ENCODE results near the gene NDEL1.

The NDEL1 gene

DNA sequence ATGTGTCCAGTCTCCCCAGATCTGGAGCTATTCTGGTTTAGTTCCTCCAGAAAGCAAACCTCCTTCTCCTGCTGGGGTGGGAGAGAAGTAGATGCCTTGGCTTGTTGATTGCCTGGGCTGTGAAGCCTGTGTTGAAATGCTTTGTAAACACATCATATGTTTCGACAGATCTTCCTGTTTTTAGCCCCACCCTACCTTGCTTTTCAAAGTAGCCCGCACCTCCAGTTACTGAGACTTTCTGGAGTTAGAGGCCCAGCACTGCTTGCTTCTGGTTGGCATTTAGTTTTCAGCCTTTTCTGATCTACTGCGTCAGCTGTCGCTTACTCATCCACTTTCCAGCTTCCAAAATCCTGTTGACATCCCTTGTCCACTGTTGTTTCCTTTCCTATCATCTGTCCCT lies 17.9 kb upstream of the NDEL1 start:
- DNase-seq, result no peak

DNA sequence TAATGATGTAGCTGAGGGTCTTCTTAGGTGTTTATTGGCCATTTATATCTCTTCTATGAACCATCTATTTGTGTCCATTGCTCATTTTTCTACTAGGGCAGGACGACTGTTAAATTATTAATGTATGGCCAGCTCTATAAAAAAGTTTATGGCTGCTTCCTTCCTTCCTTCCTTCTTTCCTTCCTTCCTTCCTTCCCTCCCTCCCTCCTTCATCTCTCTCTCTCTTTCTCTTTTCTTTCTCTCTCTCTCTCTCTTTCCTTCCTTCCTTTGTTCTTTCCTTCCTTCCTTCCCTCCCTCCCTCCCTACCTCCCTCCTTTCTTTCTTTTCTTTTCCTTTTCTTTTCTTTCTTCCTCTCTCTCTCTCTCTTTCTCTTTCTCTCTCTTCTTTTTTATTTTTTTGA lies 17.2 kb upstream of the NDEL1 start:
- no peak for DNase-seq

DNA sequence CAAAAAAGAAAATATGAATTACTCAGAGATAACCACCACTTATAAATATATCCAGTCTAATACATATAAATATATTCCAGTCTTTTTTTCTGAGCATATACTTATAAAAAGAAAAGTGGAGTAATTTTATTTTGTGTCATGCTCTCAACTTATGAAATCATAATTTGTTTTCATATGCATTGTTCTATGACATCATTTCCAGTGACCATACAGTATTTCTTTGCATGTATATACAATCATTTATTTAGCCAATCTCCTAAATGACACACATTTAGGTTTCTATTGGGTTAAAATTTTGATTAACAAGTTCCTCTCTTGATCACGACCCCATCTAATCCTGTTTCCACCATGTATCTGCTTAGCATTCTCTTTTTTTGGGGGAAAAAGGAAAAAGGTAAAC lies 16.4 kb upstream of the NDEL1 start:
- no peak for DNase-seq

DNA sequence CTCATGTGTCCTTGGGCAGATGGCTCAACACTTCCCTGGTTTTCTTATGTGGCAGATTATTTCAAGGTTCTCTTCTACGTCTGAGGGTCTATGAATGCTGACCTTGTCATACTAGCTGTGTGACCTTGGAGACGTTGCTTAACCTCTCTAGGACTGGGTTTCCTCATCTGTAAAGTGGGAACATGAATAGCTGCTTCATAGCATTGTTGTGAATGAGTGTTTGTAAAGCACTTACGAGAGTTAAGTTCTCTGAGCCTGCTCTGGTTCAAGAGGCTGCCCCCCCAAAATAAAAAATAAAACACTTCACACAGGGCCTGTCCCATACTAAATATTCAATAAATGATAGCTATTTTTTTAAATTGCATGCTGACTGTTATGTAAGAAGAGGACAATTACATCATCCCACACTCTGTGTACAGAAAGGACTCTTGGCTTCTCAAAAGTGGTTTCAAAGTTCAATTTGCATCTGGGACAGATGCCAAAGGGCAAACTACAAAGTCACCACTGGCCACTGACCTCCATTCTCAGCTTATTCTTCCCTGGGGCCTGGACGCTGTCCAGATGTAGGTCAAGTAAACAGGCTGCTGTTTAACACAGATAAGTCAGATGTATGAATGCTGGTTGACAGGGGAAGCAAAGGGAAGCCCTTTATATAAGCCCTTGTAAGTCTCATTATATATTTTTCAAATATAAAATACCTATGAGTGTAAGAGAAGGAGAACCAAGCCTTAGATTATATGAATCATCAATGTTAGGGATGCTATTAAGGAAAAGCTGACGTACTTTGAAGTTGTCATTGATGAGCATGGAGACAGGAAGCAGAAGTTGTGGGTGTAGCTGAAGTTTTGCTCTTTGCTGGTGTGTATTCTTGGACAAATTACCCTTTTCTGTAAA lies 15.4 kb upstream of the NDEL1 start:
- DNase-seq, result no peak

DNA sequence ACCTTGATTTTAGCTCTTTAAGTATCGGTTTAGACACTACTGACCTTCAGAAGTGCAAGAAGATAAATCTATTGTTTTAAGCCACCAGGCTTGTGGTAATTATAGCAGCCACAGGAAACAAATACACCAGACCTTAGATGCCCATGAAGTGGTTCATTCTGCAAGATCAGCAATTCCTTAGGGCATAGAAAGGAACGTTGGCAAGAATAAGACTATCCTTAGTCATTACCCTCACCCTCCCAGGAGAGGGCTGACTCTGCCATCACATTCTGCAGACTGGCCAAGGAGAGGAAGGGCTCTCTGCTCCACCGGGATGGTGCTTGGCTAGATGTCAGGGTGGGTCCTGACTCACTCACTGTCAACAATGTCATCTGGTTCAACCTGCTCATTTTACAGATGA lies 14.1 kb upstream of the NDEL1 start:
- no peak for DNase-seq

DNA sequence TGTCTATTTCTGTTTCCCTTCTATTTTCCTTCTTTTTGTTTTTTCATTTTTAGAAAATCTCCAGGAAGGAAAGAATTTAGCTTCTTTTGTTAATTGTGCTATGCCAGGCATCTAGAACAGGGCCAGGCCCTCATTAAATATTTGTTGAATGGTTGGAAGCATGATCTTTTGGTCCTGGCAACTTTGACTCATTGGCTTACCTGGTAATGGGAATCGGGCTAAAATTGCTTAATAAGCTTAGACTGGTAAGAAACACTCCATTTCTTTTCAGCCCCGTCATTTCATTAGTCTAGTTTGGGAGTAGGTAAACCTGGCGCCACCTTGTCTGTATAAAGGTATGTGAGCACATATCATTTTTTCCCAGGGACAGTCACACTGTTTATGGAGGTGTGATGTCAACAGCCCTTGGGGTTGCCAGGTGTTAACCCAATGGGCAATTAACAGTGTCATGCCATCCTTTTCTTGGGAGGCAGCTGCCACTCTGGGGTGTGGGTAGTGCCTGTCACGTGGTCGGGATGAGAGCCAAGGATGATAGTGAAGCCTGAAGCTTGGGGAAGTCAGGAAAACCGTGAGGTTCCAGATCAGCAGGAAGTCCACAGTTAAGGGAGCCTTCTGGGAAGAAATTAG lies 9.5 kb upstream of the NDEL1 start:
- DNase-seq, result no peak

DNA sequence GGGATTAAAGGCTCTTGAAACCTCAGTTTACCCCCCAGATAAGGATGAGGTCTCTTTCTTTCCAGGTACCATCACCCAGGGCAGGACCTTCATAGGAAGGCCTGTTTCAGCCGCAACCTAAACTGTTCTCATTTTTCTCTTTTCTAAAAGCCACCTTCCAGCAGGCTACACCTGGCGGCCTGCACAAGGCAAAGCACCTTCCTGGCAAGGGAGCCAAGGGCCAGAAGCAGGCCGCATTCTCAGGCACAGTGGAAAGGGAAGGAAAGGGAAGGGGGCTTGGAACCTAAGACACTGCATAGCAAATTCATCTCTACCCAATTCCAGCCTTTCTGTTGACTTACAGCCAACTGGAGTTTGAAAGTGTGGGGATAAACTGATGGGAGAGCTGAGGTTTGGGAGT lies 8.9 kb upstream of the NDEL1 start:
- no peak for DNase-seq

DNA sequence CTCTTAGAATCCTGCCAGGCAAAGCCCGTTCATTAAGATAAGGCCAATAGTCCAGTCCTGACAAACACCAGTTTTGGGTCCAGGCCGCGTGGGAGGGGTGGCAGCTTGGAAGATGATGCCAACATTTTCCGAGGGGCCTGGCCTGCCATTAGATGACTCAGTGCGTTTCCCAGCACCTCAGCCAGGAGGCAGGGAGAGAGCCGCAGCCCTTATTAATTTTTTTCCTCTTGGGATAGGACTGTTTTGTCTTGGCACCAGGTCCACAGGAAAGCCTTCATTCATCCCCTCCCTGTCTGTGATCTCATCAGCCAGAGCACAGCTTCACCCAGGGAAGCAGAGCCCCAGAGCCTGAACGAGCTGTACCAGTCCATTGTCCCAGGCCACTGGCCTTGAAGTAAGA lies 4.7 kb upstream of the NDEL1 start:
- no peak for DNase-seq

DNA sequence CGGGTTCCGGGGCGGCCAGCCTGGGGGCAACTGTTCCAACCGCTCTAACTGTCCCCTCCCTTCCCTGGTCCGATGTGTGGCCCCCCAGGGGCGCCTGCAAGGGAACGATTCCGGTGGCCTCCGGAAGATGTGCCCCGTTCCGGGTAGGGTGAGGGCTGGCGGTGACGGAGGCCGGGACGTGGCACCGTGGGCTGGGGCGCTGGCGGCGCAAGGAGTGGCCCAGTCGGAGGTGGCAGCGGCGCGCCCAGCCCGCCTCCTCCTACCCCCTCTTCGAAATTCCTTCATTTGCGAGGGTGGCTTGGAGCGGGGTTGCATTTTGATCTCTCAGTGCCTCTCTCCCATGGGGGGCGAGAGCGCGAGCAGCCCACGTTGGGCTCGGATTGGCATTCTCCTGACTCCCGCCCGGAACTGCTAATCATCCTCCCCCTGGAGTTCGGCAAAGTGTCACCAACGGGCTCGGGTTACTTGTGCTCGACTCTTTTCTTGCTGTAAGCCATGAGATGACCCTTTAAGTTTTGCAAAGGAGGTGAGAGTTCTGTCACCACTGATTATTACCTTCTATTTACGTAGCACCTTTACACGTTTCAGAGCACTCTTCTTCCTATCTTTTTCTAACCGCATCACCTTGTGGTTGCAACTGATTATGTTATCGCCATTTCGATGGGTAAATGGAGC lies 622 bp downstream of the NDEL1 start:
- peak; percentile 52 for DNase-seq

DNA sequence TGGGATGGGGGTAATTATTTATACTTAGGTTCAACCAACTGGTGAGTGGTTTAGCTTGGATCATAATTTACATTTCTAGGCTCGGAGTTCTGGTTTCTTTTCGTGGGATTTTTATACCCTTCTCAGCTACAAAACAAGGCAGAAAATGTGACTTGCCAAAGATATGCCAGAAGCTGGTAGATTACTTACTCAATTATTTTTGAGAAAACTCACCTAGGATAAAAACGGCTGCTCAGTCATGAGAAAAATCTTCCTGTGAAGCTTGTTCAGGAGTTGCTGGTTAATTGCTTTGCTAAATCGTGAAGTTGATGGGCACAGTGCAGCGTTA lies 1.1 kb downstream of the NDEL1 start:
- DNase-seq, result no peak

DNA sequence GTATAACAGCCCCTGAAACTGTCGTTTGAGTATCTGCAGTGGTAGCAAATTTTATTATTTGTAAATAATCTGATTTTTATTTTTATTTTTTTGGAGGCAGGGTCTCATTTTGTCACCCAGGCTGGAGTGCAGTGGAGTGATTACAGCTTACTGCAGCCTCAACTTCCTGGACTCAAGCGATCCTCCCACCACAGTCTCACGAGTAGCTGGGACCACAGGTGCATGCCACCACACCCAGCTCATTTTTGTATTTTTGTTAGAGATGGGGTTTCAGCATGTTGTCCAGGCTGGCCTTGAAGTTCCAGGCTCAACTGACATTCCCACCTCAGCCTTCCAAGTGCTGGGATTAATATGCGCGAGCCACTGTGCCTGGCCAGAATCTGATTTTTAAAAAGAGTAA lies 2.8 kb downstream of the NDEL1 start:
- DNase-seq, result no peak

DNA sequence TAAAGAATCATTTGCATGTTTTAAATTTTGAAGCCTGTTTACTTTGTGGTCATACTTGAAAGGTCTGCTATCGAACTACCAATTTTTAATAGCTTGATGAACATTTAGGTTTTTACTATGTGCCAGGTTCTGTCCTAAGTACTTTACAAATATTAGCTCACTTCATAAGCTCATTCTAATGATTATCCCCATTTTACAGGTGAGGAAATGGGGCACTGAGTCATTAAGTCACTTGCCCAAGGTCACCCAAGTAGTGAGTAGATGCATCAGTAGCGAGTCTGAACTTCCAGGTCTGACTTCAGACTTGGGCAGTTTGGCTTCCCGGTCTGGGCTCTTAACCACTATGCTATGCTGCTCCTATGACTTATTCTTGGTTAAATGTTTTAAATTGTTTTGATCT lies 4.0 kb downstream of the NDEL1 start:
- DNase-seq, result no peak

DNA sequence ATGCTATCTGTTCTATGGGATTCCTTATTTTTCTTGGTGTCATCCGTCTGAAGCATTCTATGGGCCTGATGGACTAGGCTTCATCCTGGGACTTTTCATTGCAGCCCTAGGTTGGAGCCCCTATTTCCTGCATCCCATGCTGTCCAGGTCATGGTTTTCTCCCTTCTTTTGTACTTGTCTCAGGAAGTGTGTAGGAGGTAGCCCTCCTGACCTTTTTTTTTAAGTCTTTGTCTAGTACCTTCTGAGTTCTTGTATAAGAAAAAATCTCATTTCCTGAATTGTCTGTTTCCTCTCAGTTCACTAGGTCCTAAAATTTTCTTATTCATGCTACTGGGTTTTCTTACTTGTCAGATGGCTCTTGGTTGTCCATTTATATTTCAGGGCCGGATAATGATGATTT lies 6.0 kb downstream of the NDEL1 start:
- no peak for DNase-seq

DNA sequence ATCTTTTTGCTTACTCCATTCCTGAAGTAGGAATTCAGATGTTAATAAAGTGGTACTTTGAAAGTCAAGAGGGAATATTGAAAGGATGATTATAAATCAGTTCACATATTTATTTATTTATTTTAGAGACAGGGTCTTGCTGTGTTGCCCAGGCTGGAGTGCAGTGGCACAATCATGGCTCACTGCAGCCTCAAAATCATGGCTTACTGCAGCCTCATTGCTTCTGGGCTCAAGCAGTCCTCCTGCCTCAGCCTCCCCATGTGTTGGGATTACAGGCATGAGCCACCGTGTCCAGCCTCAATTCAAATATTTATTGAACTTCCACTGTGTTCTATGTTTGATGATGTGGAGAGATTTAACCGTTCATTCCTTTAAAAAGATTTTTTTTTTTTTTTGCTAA lies 6.6 kb downstream of the NDEL1 start:
- DNase-seq, result no peak

DNA sequence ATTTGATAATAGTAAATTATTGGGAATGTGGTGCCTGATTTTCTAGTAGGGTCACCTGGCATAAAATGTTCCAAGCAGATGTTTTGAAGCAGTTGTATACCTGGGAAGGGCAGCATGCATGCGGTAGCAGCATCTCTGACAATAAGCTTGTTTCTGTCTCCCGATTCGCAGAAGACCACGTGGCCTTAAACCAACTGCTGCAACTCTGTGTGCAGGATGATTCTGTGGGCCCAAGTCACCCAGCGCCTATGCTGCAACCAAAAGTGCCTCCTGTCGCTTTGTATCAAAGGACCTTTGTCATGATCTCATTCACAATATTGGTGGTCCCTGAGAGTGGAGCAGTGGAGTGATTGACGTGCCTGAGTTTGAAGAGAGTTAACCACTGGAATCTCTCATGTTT lies 8.1 kb downstream of the NDEL1 start:
- DNase-seq, result no peak

DNA sequence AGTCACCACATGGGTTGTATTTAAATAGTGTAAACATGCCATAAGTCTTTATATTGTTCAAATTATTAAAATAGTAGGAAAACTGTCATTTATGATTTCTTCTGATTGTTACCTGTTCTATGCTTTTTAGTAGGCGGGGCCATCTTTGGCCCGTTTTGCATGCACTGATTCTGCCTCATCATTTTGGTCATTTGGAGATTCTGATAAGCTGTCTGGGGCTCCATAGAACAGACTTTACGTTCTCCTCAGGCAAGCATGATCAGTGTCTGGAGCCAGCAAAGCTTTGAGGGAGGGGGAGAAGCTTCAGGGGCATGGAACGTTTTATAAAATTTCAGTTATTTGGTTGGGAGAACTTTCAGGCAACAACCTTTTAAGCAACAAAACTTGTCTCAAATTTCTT lies 8.8 kb downstream of the NDEL1 start:
- DNase-seq, result no peak

DNA sequence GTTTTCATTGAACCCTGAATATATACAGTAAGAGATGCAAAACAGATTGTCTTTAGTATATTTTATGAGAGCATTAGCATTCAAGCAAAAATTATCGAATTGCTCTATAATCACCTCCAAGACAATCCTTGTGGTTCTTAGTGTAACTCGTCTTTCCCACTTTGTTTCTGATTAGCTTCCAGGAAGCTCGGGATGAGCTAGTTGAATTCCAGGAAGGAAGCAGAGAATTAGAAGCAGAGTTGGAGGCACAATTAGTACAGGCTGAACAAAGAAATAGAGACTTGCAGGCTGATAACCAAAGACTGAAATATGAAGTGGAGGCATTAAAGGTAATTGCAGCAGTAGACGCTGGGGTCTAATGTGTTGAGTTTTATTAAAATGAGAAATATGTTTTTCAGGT lies 9.9 kb downstream of the NDEL1 start:
- no peak for DNase-seq

DNA sequence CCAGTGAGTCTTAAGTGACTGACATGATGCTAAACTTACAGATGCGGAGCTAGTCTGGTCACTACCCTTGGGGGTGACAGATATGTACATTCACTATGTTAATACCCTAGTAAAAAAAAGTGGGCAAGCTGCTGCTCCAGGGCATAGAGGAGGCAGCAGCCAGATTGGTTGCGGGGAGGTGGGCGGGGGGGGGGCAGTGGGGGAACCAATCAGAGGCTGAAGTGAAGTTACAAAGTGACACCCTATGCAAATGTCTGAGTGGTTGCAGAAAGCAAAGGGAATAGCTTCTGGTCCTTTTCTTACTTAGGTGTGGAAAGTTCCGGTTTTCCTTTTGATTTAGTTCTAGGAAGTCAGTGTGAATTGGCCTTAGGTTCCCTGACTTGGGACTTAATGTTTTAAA lies 12.1 kb downstream of the NDEL1 start:
- DNase-seq, result no peak

DNA sequence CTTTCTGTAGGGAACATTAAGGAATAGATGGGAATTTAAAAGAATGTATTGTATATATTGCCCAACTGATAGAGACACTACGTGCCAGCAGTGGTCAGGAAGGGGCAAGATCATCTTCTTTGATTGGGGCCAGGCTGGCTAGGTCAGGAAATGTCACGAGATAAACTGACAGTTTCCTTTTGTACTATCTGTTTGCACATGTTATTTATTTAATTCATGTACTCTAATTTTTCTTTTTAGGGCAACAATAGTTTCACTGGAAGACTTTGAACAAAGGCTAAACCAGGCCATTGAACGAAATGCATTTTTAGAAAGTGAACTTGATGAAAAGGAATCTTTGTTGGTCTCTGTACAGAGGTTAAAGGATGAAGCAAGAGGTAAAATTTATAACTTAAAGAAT lies 12.6 kb downstream of the NDEL1 start:
- DNase-seq, result no peak

DNA sequence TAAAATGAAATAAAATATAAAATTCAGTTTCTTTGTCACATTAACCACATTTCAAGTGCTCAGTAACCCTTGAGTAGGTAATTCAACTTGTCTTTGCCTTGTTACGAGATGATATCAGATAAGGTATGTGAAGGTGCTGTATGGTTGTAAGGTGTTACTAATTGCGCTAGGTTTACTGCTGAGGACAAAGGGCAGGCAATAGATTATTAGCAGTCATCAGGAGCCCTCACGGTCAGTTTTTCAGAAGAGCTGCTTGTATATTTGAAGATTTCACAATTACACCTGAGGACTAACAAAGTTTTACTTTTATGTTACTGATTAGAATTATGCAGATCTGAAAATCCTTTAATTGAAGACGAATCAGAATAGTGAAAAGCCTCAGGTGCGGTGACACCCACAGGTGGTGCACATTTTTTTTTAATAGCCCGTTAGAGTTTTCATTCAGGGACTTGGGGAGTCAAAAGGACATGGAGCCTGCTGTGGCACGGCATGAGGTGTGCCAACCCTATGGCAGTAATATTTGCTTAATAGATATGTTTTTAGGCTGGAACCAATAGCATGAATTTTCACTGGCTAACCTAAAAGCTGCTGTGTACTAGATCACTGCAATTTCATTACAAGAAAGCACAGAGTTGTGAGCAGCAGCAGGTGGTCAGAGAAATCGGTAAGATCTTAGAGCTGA lies 16.4 kb downstream of the NDEL1 start:
- DNase-seq, result no peak

DNA sequence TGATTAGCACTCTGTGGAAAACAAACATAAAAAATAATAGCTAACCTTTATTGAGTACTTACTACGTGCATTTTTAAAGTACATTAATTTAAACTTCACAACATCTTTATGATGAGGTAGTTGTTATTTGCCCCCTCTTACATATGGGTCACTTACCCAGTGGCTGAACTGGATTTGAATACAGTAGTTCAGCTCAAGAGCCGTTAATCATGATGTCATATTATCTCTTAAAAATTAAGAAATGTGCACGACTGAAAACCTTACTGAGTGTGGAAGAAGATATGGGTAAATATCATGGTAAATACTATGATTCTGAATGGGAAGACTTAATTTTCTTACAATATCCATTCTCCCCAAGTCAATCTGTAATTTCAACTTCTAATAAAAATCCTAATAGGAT lies 17.6 kb downstream of the NDEL1 start:
- DNase-seq, result no peak

DNA sequence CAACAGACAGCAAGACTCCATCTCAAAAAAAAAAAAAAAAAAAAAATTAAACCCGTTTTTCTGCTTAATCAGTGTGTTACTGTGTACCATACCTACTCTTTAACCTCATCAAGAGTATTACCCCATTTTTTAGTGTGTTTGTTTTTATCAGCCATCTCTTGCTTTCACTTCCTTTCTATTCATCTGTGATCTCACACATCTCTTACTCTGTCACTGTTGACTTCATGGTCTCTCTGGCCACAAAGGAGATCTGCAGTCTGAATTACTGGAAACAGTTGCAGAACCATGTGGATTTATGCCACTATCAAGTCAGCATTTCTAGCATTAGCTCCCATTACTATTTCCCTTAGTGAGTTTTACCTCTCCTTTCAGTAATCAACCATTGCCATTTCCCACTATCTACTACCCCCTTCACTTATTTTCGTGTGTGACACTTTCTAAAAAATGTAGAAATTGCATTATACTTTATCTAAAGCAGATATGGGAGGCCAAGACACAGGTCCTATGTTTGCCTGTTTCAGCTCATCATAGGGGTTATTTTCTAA lies 20.1 kb downstream of the NDEL1 start:
- DNase-seq, result no peak

DNA sequence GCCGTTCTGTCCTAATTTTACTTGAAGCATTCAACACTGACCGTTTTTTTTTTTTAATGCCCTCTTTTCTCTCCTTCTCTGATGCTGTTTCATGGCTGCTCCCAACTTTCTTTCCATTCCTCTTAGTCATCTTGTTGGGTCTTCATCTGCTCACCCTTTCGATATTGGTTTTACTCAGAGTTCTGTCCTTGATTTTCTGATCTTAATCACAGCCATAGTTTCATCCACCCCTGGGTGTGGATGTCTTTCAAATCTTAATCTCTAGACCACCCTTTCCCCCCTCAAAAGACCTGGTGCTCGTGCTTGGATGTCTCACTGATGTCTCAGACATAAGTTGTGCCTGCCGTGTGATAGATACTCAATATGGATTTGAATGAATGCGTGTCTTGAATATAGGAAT lies 22.4 kb downstream of the NDEL1 start:
- DNase-seq, result no peak

Data from activated gamma-delta T cell (primary cell).